ENCODE results near the gene P2RY11. TPM values are rescaled to one million over a fixed set of nuclear protein-coding genes. Genes with fewer than 3 reads are reported as not detected.

Gene P2RY11
- total RNA-seq, 1 experiment from 2014 or later = 23.7 TPM

GRCh38 chr19:10138879-10139795 lies 27.6 kb downstream of the P2RY11 start:
- Histone ChIP-seq H3K4me1 (replicated peaks; ENCODE audit: insufficient read depth) (no peaks in the 10 kb centered on the region), H4K20me1 (ENCODE audit: insufficient read depth) (no peaks in the 10 kb centered on the region), H3K9me3 (ENCODE audit: insufficient read depth, low read depth) (no peaks in the 10 kb centered on the region), H2AFZ (no peak overlapping the region), H3K36me3 (ENCODE audit: low read depth) (peaks cover 44% of the 10 kb centered on the region), H3K27me3 (ENCODE audit: insufficient read depth, low read depth) (no peaks in the 10 kb centered on the region), H3K27ac (no peak overlapping the region), H3K79me2 (ENCODE audit: low read depth) (no peaks in the 10 kb centered on the region), H3K4me2 (no peak overlapping the region), H3F3A (ENCODE audit: insufficient read depth, low read depth) (peaks cover 4% of the 10 kb centered on the region; the same call in 1 of the 2 replicates), H3K4me3 (no peak overlapping the region), H3K9me2 (ENCODE audit: insufficient read depth) (no peaks in the 10 kb centered on the region)
- ChIA-PET POLR2A (ENCODE audit: unreplicated experiment) (no interaction called here), CTCF (no interaction called here)
- no peak for DNase-seq
- no TSS peak for BruUV-seq (replicated peaks)
- TF ChIP-seq EZH2 (IDR thresholded peaks at IDR 0.05; ENCODE audit: low read depth) = no peak
- no peak for TF ChIP-seq CTCF (conservative IDR thresholded peaks at IDR 0.05)
- intact Hi-C loops (cut with micrococcal nuclease; ENCODE audit: unreplicated experiment) = no loop called here

- no peaks in the 10 kb centered on the region for H3K79me2 ChIP-seq (ENCODE audit: low read depth)
- no peaks in the 10 kb centered on the region for H3K9me2 ChIP-seq (ENCODE audit: insufficient read depth)
- no peak overlapping the region for H3K4me3 ChIP-seq
- CTCF ChIA-PET = no interaction called here
- POLR2A ChIA-PET (ENCODE audit: unreplicated experiment) = interaction anchor here (0.5 kb wide), 1 partner anchor 121 kb away, joined by 3 read pairs; no protein-coding TSS in a partner anchor
- intact Hi-C loops (cut with micrococcal nuclease; ENCODE audit: unreplicated experiment) = no loop called here
- no peak overlapping the region for H3K4me2 ChIP-seq
- no peaks in the 10 kb centered on the region for H3K27me3 ChIP-seq (ENCODE audit: insufficient read depth, low read depth)
- H3K36me3 ChIP-seq (ENCODE audit: low read depth) = peaks cover 44% of the 10 kb centered on the region
- H3F3A ChIP-seq (ENCODE audit: insufficient read depth, low read depth) = peaks cover 4% of the 10 kb centered on the region; the same call in 1 of the 2 replicates
- no peaks in the 10 kb centered on the region for H4K20me1 ChIP-seq (ENCODE audit: insufficient read depth)
- H2AFZ ChIP-seq = no peak overlapping the region
- H3K9me3 ChIP-seq (ENCODE audit: insufficient read depth, low read depth) = no peaks in the 10 kb centered on the region
- H3K4me1 ChIP-seq (replicated peaks; ENCODE audit: insufficient read depth) = no peaks in the 10 kb centered on the region
- no peak overlapping the region for H3K27ac ChIP-seq
- TF ChIP-seq CTCF (conservative IDR thresholded peaks at IDR 0.05) (no peak), EZH2 (IDR thresholded peaks at IDR 0.05; ENCODE audit: low read depth) (no peak)
- BruUV-seq (replicated peaks) = no TSS peak
- DNase-seq = no peak
Measured at GRCh38 chr19:10139952-10140351, 28.5 kb downstream of the P2RY11 start.

DNA sequence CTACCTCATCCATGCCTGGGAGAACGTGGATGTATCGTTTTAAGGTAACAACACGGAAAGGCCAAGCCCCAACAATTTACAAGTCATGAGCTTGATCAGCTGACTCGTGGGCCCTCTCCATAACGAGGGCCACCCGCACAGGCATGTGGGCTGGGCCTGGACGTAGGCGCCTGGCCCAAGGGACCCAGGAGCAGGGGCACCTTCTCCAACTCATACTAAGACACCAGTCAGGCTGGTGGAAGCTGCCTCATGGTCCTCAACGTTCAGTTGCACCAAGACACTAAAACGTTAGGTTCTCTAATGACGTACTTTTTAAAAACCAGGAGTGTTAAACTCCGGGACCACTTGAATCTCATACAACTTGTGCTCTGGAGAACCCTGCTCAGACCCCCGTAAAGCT lies 30.0 kb downstream of the P2RY11 start:
- Histone ChIP-seq H3K4me1 (replicated peaks; ENCODE audit: insufficient read depth) (no peaks in the 10 kb centered on the region), H3K4me3 (no peak overlapping the region), H3K9me2 (ENCODE audit: insufficient read depth) (no peaks in the 10 kb centered on the region), H3K27ac (no peak overlapping the region), H3K79me2 (ENCODE audit: low read depth) (no peaks in the 10 kb centered on the region), H3K4me2 (no peak overlapping the region), H3K27me3 (ENCODE audit: insufficient read depth, low read depth) (no peaks in the 10 kb centered on the region), H2AFZ (no peak overlapping the region), H3F3A (ENCODE audit: insufficient read depth, low read depth) (peaks cover 4% of the 10 kb centered on the region; the same call in 1 of the 2 replicates), H3K36me3 (ENCODE audit: low read depth) (peaks cover 53% of the 10 kb centered on the region), H3K9me3 (ENCODE audit: insufficient read depth, low read depth) (no peaks in the 10 kb centered on the region), H4K20me1 (ENCODE audit: insufficient read depth) (no peaks in the 10 kb centered on the region)
- ChIA-PET POLR2A (ENCODE audit: unreplicated experiment) (no interaction called here), CTCF (no interaction called here)
- BruUV-seq (replicated peaks) = no TSS peak
- no peak for TF ChIP-seq EZH2 (IDR thresholded peaks at IDR 0.05; ENCODE audit: low read depth)
- no peak for TF ChIP-seq CTCF (conservative IDR thresholded peaks at IDR 0.05)
- DNase-seq = no peak
- intact Hi-C loops (cut with micrococcal nuclease; ENCODE audit: unreplicated experiment) = no loop called here

All from PC-9 (cell line).